Esophagus squamous epithelium (tissue), 5 donors: ENCODE results near the gene RSL1D1. TPM values are rescaled to one million over a fixed set of nuclear protein-coding genes. Genes with fewer than 3 reads are reported as not detected.
"Not testable (repeated sequence)": the region's sequence is repeated elsewhere in the genome, so short reads cannot be mapped to it uniquely, and the experiment has no call there.

Experiments
- DNase-seq: peaks from one replicate; lab custom pipeline; 2025; lab: John Stamatoyannopoulos, UW
- H3K27ac ChIP-seq, 4 donors: fragments of 200-600 bp; sonication (generic); one replicate each; pipeline ENCODE4 v1.5.1; 2016 to 2019; ENCODE audit warnings: mild to moderate bottlenecking in 1 of 4
- H3K27me3 ChIP-seq, 4 donors: fragments of 200-600 bp; sonication (generic); 1 replicate in 3 of 4; 2 replicates in 1 of 4; pipeline versions ENCODE4 v1.5.1 to v1.6.0; 2017 to 2021; ENCODE audit warnings: antibody characterized with exemption in 1 of 4
- H3K36me3 ChIP-seq, 3 donors: fragments of 200-600 bp; sonication (generic); one replicate each; pipeline ENCODE4 v1.5.1; 2016 to 2019
- H3K4me1 ChIP-seq, 3 donors: fragments of 200-600 bp; sonication (generic); one replicate each; pipeline ENCODE4 v1.5.1; 2017 to 2019
- H3K4me3 ChIP-seq, 4 donors: fragments of 200-600 bp; sonication (generic); 1 replicate in 3 of 4; 2 replicates in 1 of 4; pipeline ENCODE4 v1.5.1; 2016 to 2019; ENCODE audit warnings: mild to moderate bottlenecking in 2 of 4, moderate library complexity in 1 of 4
- H3K9me3 ChIP-seq, 3 donors: fragments of 200-600 bp; sonication (generic); one replicate each; pipeline ENCODE4 v1.5.1; 2016 to 2019
- CTCF ChIP-seq, 6 experiments: fragments of 450-650 bp in 4 of 6; fragments of 200-600 bp in 2 of 6; sonication (generic) in 2 of 6; IDR thresholded peaks; one replicate each; pipeline ENCODE4 v1.5.1; 2016 to 2019; ENCODE audit warnings: antibody characterized with exemption in 6 of 6, mild to moderate bottlenecking in 4 of 6, moderate library complexity in 4 of 6
- POLR2A ChIP-seq, 4 donors: fragments of 450-650 bp; IDR thresholded peaks; one replicate each; pipeline ENCODE4 v1.6.1; 2017; ENCODE audit warnings: antibody characterized with exemption in 4 of 4, mild to moderate bottlenecking in 4 of 4, moderate library complexity in 3 of 4
- WGBS, 2 donors: methylation state at CpG; one replicate each; pipeline ENCODE4 v1.1.5; 2018; 5-methylcytosine and 5-hydroxymethylcytosine counted together
- intact Hi-C: fragments of 100-400 bp; cut with DNase I; formaldehyde crosslinking; loops from one replicate; pipeline ENCODE4 v1.15.0; 2022
- total RNA-seq, 4 donors: library from RNA; depleted of rRNA; stranded (reverse); fragments of >200 nt; gene quantifications; one replicate each; pipeline ENCODE4 v1.1.0, GENCODE V29; 2016
- donor health status: DM: yes; HTN: yes; CAD: no.

RSL1D1 gene
- total RNA-seq, 4 donors from 2014 or later, result 85.4 to 187 (median 145) TPM

- H3K36me3 ChIP-seq, result peaks cover 0 to 14% (median 0%) of the 10 kb centered on the region in 3 donors
- 58 to 81% methylated on average over 7 of the region's 7 CpGs for WGBS, 2 donors
- no peak for DNase-seq
- TF ChIP-seq POLR2A (IDR thresholded peaks at IDR 0.05), result no peak
- no peak for TF ChIP-seq CTCF (IDR thresholded peaks at IDR 0.05)
- H3K27me3 ChIP-seq, result no peaks in the 10 kb centered on the region
- intact Hi-C loops, result no loop called here
- H3K9me3 ChIP-seq, result no peaks in the 10 kb centered on the region
- peak overlapping the region in 3 of 4 donors; percentile 25 to 94 (median 63) for H3K27ac ChIP-seq
- no peak overlapping the region for H3K4me3 ChIP-seq
- peaks cover 38 to 75% (median 57%) of the 10 kb centered on the region in 3 donors for H3K4me1 ChIP-seq
These were observed 57.5 kb downstream of the RSL1D1 start for GRCh38 chr16:11793840-11794239.

GRCh38 chr16:11792410-11793241 is 58.7 kb downstream of the RSL1D1 start:
- peaks cover 0 to 14% (median 0%) of the 10 kb centered on the region in 3 donors for H3K36me3 ChIP-seq
- H3K4me1 ChIP-seq, result peaks cover 26 to 71% (median 47%) of the 10 kb centered on the region in 3 donors
- 40 to 62% methylated on average over 7 of the region's 7 CpGs for WGBS, 2 donors
- H3K4me3 ChIP-seq, result no peak overlapping the region
- H3K27ac ChIP-seq, result peak overlapping the region; percentile 25 to 94 (median 44)
- TF ChIP-seq CTCF (IDR thresholded peaks at IDR 0.05) (no peak), POLR2A (IDR thresholded peaks at IDR 0.05) (no peak)
- intact Hi-C loops, result no loop called here
- no peaks in the 10 kb centered on the region for H3K9me3 ChIP-seq
- H3K27me3 ChIP-seq, result no peaks in the 10 kb centered on the region
- no peak for DNase-seq

- no peak for DNase-seq
- 76 to 84% methylated on average over 7 to 8 of the region's 8 CpGs for WGBS, 2 donors
- TF ChIP-seq POLR2A (IDR thresholded peaks at IDR 0.05) (no peak), CTCF (IDR thresholded peaks at IDR 0.05) (no peak)
- intact Hi-C loops, result no loop called here
- H3K27me3 ChIP-seq, result no peaks in the 10 kb centered on the region
- peak overlapping the region in 1 of 4 donors; percentile 63 for H3K27ac ChIP-seq
- no peaks in the 10 kb centered on the region for H3K9me3 ChIP-seq
- no peak overlapping the region for H3K4me3 ChIP-seq
- peaks cover 0 to 14% (median 0%) of the 10 kb centered on the region in 3 donors for H3K36me3 ChIP-seq
- peaks cover 26 to 72% (median 47%) of the 10 kb centered on the region in 3 donors for H3K4me1 ChIP-seq
These were observed 60.1 kb downstream of the RSL1D1 start for GRCh38 chr16:11791144-11791828.

GRCh38 chr16:11788914-11789313 is 62.4 kb downstream of the RSL1D1 start:
- Histone ChIP-seq H3K27ac (no peak overlapping the region), H3K27me3 (no peaks in the 10 kb centered on the region), H3K36me3 (peaks cover 0 to 14% (median 0%) of the 10 kb centered on the region in 3 donors), H3K4me3 (no peak overlapping the region), H3K4me1 (peaks cover 19 to 66% (median 28%) of the 10 kb centered on the region in 3 donors), H3K9me3 (no peaks in the 10 kb centered on the region)
- TF ChIP-seq POLR2A (IDR thresholded peaks at IDR 0.05), result no peak
- no peak for TF ChIP-seq CTCF (IDR thresholded peaks at IDR 0.05)
- intact Hi-C loops, result no loop called here
- no peak for DNase-seq
- 68 to 83% methylated on average over 3 of the region's 3 CpGs for WGBS, 2 donors

GRCh38 chr16:11784980-11785599 is 66.3 kb downstream of the RSL1D1 start:
- H3K4me3 ChIP-seq, H3K27ac ChIP-seq, H3K36me3 ChIP-seq, H3K9me3 ChIP-seq, DNase-seq, H3K27me3 ChIP-seq, intact Hi-C loops: not testable (repeated sequence)
- peaks cover 19 to 65% (median 34%) of the 10 kb centered on the region in 3 donors for H3K4me1 ChIP-seq
- WGBS, 2 donors, result 82 to 84% methylated on average over 11 to 13 of the region's 13 CpGs

- H3K4me3 ChIP-seq, DNase-seq, H3K9me3 ChIP-seq, intact Hi-C loops, H3K27me3 ChIP-seq: not testable (repeated sequence)
- Histone ChIP-seq H3K36me3 (peaks cover 0 to 12% (median 0%) of the 10 kb centered on the region in 3 donors), H3K27ac (peak overlapping the region in 3 of 4 donors; percentile 63 to 84 (median 82)), H3K4me1 (peaks cover 19 to 65% (median 34%) of the 10 kb centered on the region in 3 donors)
- WGBS, 2 donors, result 73% methylated on average over 6 of the region's 6 CpGs; no CpG with 5 or more reads in 1 of the 2 donors
These were observed 67.0 kb downstream of the RSL1D1 start for GRCh38 chr16:11784381-11784780.
